ENCODE results near the gene SEMA3A.

SEMA3A gene

DNA sequence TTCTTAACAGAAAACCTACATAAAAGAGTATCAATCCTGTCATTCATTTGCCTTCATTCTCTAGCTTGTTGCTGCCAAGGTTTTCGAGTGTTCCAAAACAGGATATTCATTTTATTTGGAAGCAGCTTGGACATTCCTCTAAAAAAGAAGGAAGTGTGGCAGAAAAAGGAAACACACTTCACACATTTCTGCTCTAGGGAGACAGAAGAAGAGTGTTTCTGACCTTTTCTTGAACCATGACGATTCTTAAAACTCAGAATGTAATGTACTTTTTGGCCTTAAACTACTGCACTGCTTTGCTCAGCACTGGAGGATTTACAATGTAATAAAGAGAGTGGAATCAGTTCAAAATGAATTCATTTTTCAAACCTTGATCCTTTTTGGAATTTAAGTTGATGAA lies 81.3 kb downstream of the SEMA3A start:
- no peaks in the 10 kb centered on the region for H3K79me2 ChIP-seq (ENCODE audit: insufficient read depth, low read length)
- H3K36me3 ChIP-seq (ENCODE audit: low read length), result no peaks in the 10 kb centered on the region
- no peak overlapping the region for H3K27ac ChIP-seq (ENCODE audit: low read depth, low read length)
- H3F3A ChIP-seq (ENCODE audit: insufficient read depth), result no peaks in the 10 kb centered on the region
- no peak overlapping the region for H3K4me2 ChIP-seq (ENCODE audit: low read depth, low read length, poor library complexity, severe bottlenecking)
- no peak overlapping the region for H3K9ac ChIP-seq (ENCODE audit: low read length)
- H3K4me3 ChIP-seq (ENCODE audit: insufficient read depth, low read length, poor library complexity, severe bottlenecking), result no peak overlapping the region
- H3K9me2 ChIP-seq (replicated peaks; ENCODE audit: insufficient read depth, low read length), result no peaks in the 10 kb centered on the region
- no peak overlapping the region for H2AFZ ChIP-seq (ENCODE audit: low read depth, low read length, severe bottlenecking)
- no peaks in the 10 kb centered on the region for H4K20me1 ChIP-seq (ENCODE audit: low read depth, low read length)
- TF ChIP-seq, protein P1, sequence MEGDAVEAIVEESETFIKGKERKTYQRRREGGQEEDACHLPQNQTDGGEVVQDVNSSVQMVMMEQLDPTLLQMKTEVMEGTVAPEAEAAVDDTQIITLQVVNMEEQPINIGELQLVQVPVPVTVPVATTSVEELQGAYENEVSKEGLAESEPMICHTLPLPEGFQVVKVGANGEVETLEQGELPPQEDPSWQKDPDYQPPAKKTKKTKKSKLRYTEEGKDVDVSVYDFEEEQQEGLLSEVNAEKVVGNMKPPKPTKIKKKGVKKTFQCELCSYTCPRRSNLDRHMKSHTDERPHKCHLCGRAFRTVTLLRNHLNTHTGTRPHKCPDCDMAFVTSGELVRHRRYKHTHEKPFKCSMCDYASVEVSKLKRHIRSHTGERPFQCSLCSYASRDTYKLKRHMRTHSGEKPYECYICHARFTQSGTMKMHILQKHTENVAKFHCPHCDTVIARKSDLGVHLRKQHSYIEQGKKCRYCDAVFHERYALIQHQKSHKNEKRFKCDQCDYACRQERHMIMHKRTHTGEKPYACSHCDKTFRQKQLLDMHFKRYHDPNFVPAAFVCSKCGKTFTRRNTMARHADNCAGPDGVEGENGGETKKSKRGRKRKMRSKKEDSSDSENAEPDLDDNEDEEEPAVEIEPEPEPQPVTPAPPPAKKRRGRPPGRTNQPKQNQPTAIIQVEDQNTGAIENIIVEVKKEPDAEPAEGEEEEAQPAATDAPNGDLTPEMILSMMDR (IDR thresholded peaks at IDR 0.05; ENCODE audit: insufficient read depth, low read length, poor library complexity, severe bottlenecking), result no peak
- TF ChIP-seq EZH2phosphoT487 (conservative IDR thresholded peaks at IDR 0.05; ENCODE audit: low read length), result no peak
- H3K27me3 ChIP-seq (ENCODE audit: low read length), result no peaks in the 10 kb centered on the region
- H3K9me3 ChIP-seq (ENCODE audit: insufficient read depth, low read length), result no peaks in the 10 kb centered on the region

DNA sequence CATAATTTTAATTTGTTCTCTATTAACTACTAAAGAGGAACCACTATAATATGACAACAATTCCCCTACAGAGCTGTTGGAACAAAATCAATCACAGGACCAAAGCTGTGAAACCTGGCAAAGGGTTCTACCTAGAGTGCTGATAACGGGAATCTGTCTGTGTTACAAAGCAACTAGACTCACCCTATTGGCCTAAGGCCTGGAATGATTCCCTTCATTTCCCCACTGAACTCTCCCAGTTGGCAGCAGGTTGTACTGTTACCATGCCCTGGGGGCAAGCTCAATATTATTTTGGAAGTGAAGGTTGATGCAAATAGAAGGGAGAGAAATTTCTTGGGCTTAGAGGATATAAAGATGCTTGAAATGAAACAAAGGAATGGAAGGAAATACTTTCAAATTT lies 81.8 kb downstream of the SEMA3A start:
- H3K27ac ChIP-seq (ENCODE audit: low read depth, low read length), result no peak overlapping the region

DNA sequence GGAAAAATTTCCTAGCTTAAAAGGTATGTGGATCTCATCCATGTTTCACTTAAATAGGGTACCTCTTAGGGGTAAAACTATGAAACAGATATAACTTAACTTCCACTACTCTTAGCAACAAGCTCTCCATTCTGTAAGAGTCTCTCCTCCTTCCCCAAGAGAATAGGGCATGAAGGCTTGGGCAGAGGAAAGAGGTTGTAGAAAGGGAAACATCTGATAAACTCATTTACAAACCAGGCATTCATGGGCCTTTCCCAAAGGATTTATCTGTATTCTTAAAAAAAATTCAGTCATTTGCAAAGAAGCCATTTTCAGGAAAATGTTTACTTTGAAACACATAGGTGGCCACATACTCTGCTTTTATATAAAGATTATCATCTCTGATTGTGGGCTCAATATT lies 82.7 kb downstream of the SEMA3A start:
- H3K36me3 ChIP-seq (ENCODE audit: low read length), result no peaks in the 10 kb centered on the region
- H3K27ac ChIP-seq (ENCODE audit: low read depth, low read length), result no peak overlapping the region
- TF ChIP-seq EZH2phosphoT487 (conservative IDR thresholded peaks at IDR 0.05; ENCODE audit: low read length), result no peak
- TF ChIP-seq, protein P1 (IDR thresholded peaks at IDR 0.05; ENCODE audit: insufficient read depth, low read length, poor library complexity, severe bottlenecking), result no peak
- no peak overlapping the region for H3K9ac ChIP-seq (ENCODE audit: low read length)
- H4K20me1 ChIP-seq (ENCODE audit: low read depth, low read length), result no peaks in the 10 kb centered on the region
- no peaks in the 10 kb centered on the region for H3K9me3 ChIP-seq (ENCODE audit: insufficient read depth, low read length)
- H3K9me2 ChIP-seq (replicated peaks; ENCODE audit: insufficient read depth, low read length), result no peaks in the 10 kb centered on the region
- H3K79me2 ChIP-seq (ENCODE audit: insufficient read depth, low read length), result no peaks in the 10 kb centered on the region
- H3F3A ChIP-seq (ENCODE audit: insufficient read depth), result no peaks in the 10 kb centered on the region
- H3K4me2 ChIP-seq (ENCODE audit: low read depth, low read length, poor library complexity, severe bottlenecking), result no peak overlapping the region
- H3K27me3 ChIP-seq (ENCODE audit: low read length), result no peaks in the 10 kb centered on the region
- H2AFZ ChIP-seq (ENCODE audit: low read depth, low read length, severe bottlenecking), result no peak overlapping the region
- H3K4me3 ChIP-seq (ENCODE audit: insufficient read depth, low read length, poor library complexity, severe bottlenecking), result no peak overlapping the region

More for the DNA sequence above, 81.8 kb downstream of the SEMA3A start:
- Histone ChIP-seq H3K27me3 (ENCODE audit: low read length) (no peaks in the 10 kb centered on the region), H3K9me2 (replicated peaks; ENCODE audit: insufficient read depth, low read length) (no peaks in the 10 kb centered on the region), H3K4me3 (ENCODE audit: insufficient read depth, low read length, poor library complexity, severe bottlenecking) (no peak overlapping the region), H3K9ac (ENCODE audit: low read length) (no peak overlapping the region), H3K36me3 (ENCODE audit: low read length) (no peaks in the 10 kb centered on the region), H3K79me2 (ENCODE audit: insufficient read depth, low read length) (no peaks in the 10 kb centered on the region), H3K9me3 (ENCODE audit: insufficient read depth, low read length) (no peaks in the 10 kb centered on the region), H3K4me2 (ENCODE audit: low read depth, low read length, poor library complexity, severe bottlenecking) (no peak overlapping the region), H4K20me1 (ENCODE audit: low read depth, low read length) (no peaks in the 10 kb centered on the region), H2AFZ (ENCODE audit: low read depth, low read length, severe bottlenecking) (no peak overlapping the region), H3F3A (ENCODE audit: insufficient read depth) (no peaks in the 10 kb centered on the region)
- TF ChIP-seq, protein P1 (IDR thresholded peaks at IDR 0.05; ENCODE audit: insufficient read depth, low read length, poor library complexity, severe bottlenecking), result no peak
- no peak for TF ChIP-seq EZH2phosphoT487 (conservative IDR thresholded peaks at IDR 0.05; ENCODE audit: low read length)

Data from SU-DHL-6 (cell line).